GM12878 (cell line): ENCODE data around the gene RPUSD3. TPM values are rescaled to one million over a fixed set of nuclear protein-coding genes. Genes with fewer than 3 reads are reported as not detected.

Experiments
- ATAC-seq: fragments of 200-7000 bp; cut with Tn5 transposase; 3 replicates; pipeline ENCODE4 v1.9.1; 2020; ENCODE audit warnings: mild to moderate bottlenecking, moderate library complexity
- BruUV-seq: library from RNA; stranded (reverse); fragments of 400-500 nt; replicated peaks from 2 replicates; lab custom pipeline; 2021; lab: Mats Ljungman, UMichigan
- CTCF ChIA-PET: fragments of 300-600 bp; sonication (Branson Sonifier 250); formaldehyde crosslinking; extraction: SDS; loops from one replicate; lab custom pipeline; 2021; ENCODE audit warnings: inconsistent platforms; lab: Yijun Ruan, JAX
- POLR2A ChIA-PET: fragments of 350-600 bp; formaldehyde crosslinking; extraction: SDS; loops from one replicate; lab custom pipeline; 2021; ENCODE audit warnings: inconsistent platforms; lab: Charles Lee
- RAD21 ChIA-PET: fragments of 300-600 bp; sonication (Branson Sonifier 250); formaldehyde crosslinking; loops from one replicate; lab custom pipeline; 2023; ENCODE audit warnings: antibody characterized with exemption; ENCODE audit not compliant: unreplicated experiment; lab: Charles Lee
- SMC1A ChIA-PET: fragments of 300-600 bp; sonication (Branson Sonifier 250); formaldehyde crosslinking; loops from one replicate; lab custom pipeline; 2023; ENCODE audit not compliant: unreplicated experiment, uncharacterized antibody; lab: Charles Lee
- DNase-seq: peaks from one replicate; pipeline ENCODE4 v3.0.0-alpha.2; 2011; ENCODE audit warnings: low read depth, low spot score
- FAIRE-seq: peaks from 3 replicates; lab custom pipeline; 2011; peaks lifted over from hg19 to GRCh38; lab: Jason Lieb, UNC
- H2AFZ ChIP-seq: 2 replicates; pipeline ENCODE4 v1.6.0; 2011; ENCODE audit warnings: low read depth, low read length, control low read depth; ENCODE audit not compliant: control insufficient read depth
- H3K27ac ChIP-seq: 2 replicates; pipeline ENCODE4 v1.5.1; 2011; ENCODE audit warnings: control low read depth; ENCODE audit not compliant: control insufficient read depth, insufficient read depth
- H3K27me3 ChIP-seq, 2 experiments: replicated peaks in 1 of 2; 2 replicates each; pipeline versions ENCODE4 v1.6.0 to v1.6.1; 2011; ENCODE audit warnings: low read length in 1 of 2; ENCODE audit not compliant: control insufficient read depth in 2 of 2, insufficient read depth in 2 of 2
- H3K36me3 ChIP-seq, 2 experiments: 2 replicates each; pipeline ENCODE4 v1.5.1; 2011; ENCODE audit warnings: low read length in 1 of 2; ENCODE audit not compliant: control insufficient read depth in 2 of 2, insufficient read depth in 2 of 2
- H3K4me1 ChIP-seq: 2 replicates; pipeline ENCODE4 v1.6.1; 2011; ENCODE audit warnings: mild to moderate bottlenecking, low read length, moderate library complexity, mixed read lengths; ENCODE audit not compliant: control insufficient read depth, insufficient read depth
- H3K4me2 ChIP-seq: 2 replicates; pipeline ENCODE4 v1.6.0; 2011; ENCODE audit warnings: control low read depth; ENCODE audit not compliant: control insufficient read depth, insufficient read depth
- H3K4me3 ChIP-seq: fragments of 200-600 bp; sonication (generic); 2 replicates; pipeline ENCODE4 v1.5.1; 2016
- H3K79me2 ChIP-seq: 2 replicates; pipeline ENCODE4 v1.6.0; 2011; ENCODE audit warnings: low read length; ENCODE audit not compliant: control insufficient read depth, insufficient read depth
- H3K9ac ChIP-seq: 2 replicates; pipeline ENCODE4 v1.8.0; 2011; ENCODE audit warnings: low read length, control low read depth, mixed read lengths; ENCODE audit not compliant: control insufficient read depth, insufficient read depth
- H3K9me3 ChIP-seq: replicated peaks from 3 replicates; pipeline ENCODE4 v1.5.1; 2011; ENCODE audit warnings: mild to moderate bottlenecking, low read length; ENCODE audit not compliant: control insufficient read depth, insufficient read depth
- H4K20me1 ChIP-seq: 2 replicates; pipeline ENCODE4 v1.6.0; 2011; ENCODE audit not compliant: control insufficient read depth, insufficient read depth
- BRCA1 ChIP-seq: IDR thresholded peaks from 2 replicates; pipeline ENCODE4 v1.6.1; 2011; ENCODE audit warnings: low read depth, low read length, improper control_type of control experiment
- FOXM1 ChIP-seq: IDR thresholded peaks from 2 replicates; pipeline ENCODE4 v1.6.1; 2012; ENCODE audit warnings: low read depth, mild to moderate bottlenecking, inconsistent platforms, low read length, moderate library complexity
- POLR2A ChIP-seq: IDR thresholded peaks from 2 replicates; pipeline ENCODE4 v1.6.1; 2011; ENCODE audit warnings: low read depth, mild to moderate bottlenecking, low read length
- YBX1 ChIP-seq: fragments of 450-650 bp; IDR thresholded peaks from 2 replicates; pipeline ENCODE4 v1.6.1; 2016; ENCODE audit warnings: antibody characterized with exemption
- WGBS: methylation state at CpG from one replicate; pipeline ENCODE4 v1.1.6; 2016; ENCODE audit warnings: low lambda C conversion rate; ENCODE audit not compliant: insufficient replicate concordance, insufficient coverage; ENCODE audit errors: missing lambda C conversion rate; 5-methylcytosine and 5-hydroxymethylcytosine counted together
- in situ Hi-C: fragments of 300-500 bp; cut with MboI; formaldehyde crosslinking; loops from 9 replicates; pipeline ENCODE4 v1.14.3; 2018; ENCODE audit warnings: mixed read lengths
- intact Hi-C: fragments of 100-400 bp; cut with micrococcal nuclease; formaldehyde crosslinking; loops from one replicate; pipeline ENCODE4 v1.14.2; 2022; ENCODE audit not compliant: unreplicated experiment
- polyA plus RNA-seq, 11 experiments: library from polyadenylated mRNA; depleted of rRNA in 4 of 11; unstranded in 6 of 11; stranded (reverse) in 5 of 11; fragments of >200 nt; fragmentation: Nextera tagmentation in 4 of 11; fragmentation: Illumina TruSeq in 1 of 11; extraction: Ambion mirVana in 4 of 11; extraction: Trizol in 1 of 11; gene quantifications; 1 replicate in 1 of 11; 2 replicates in 10 of 11; pipeline versions ENCODE4 v1.2.1 to v1.2.3, GENCODE V29; 2011 to 2016; ENCODE audit warnings: inconsistent platforms in 2 of 11, missing spikeins in 2 of 11, low read depth in 1 of 11
- total RNA-seq, 4 experiments: library from RNA; depleted of rRNA in 3 of 4; stranded (reverse); fragments of >200 nt in 3 of 4; fragmentation: Illumina TruSeq in 1 of 4; extraction: Trizol in 1 of 4; gene quantifications; 2 replicates each; pipeline versions ENCODE4 v1.2.1 to v1.2.3, GENCODE V29; 2013 to 2021
- TF ChIP-seq, protein P1 (sequence below): fragments of 450-650 bp; IDR thresholded peaks from 2 replicates; pipeline ENCODE4 v1.6.1; 2017; ENCODE audit warnings: antibody characterized with exemption, mild to moderate bottlenecking, moderate library complexity

Gene RPUSD3
- total and polyA plus RNA-seq, 10 of the 15 experiments (the other 5 are each of a cell fraction or from before 2014, with no cell fraction given), result 6.4 to 72.9 (median 41.8) TPM

DNA sequence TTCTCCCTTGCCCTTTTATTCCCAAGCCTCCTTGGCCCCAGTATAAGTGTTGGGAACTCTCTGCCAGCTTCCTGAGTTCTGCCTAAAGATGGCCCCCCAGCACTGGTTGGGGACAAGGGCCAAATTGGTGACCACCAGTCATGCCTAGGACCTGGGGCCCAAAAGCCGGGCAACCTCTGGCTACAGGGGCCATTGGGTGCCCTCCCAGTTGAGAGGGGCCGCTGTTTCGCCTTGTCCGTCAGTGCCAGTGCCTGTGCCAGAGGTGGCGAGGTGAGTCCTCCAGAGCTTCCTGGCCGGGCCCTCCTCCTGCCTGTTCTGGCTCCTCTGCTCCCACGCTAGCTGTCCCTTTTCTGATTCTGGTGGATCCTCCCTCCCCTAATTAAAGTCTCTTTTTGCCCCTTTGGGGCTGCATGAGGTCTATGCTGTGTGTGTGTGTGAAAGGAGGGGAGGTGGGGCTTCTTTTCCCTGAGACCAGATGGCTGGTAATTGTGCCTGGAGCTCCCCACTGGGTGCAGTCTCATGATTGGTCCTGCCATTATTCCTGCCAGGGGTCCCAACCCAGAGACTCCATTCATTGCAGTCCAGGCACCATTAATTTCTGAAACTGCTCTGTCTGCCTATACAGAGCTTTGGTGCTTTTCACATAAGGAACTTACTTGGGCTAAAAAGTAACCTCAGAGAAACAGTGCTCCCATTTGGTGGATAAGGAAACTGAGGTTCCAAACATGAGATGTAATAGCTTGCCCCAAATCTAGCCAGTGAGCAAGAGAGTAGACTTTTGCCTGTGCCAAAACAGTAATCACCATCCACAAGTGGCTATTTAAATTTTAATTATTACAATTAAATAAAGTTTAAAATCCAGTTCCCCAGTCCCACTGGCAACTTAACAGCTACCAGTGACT is 36.9 kb downstream of the RPUSD3 start:
- CTCF ChIA-PET, result interaction anchor here (1.0 kb wide), 1 partner anchor 14 kb away, joined by 3 read pairs; the partner anchor contains the start of gene ARPC4
- 82% methylated on average over 4 of the region's 7 CpGs for WGBS
- ATAC-seq (no peak), FAIRE-seq (no peak), DNase-seq (no peak)
- Histone ChIP-seq H4K20me1 (no peaks in the 10 kb centered on the region), H3K27ac (no peak overlapping the region), H3K79me2 (no peaks in the 10 kb centered on the region), H3K4me1 (peaks cover 13% of the 10 kb centered on the region), H3K9ac (no peak overlapping the region), H3K4me2 (no peak overlapping the region), H3K36me3 (peaks cover 27 to 40% of the 10 kb centered on the region in 2 experiments), H2AFZ (no peak overlapping the region), H3K4me3 (no peak overlapping the region), H3K9me3 (no peaks in the 10 kb centered on the region), H3K27me3 (no peaks in the 10 kb centered on the region)
- intact Hi-C loops, result loop anchor here (5.0 kb wide), 1 partner anchor 75 kb away; the partner anchor contains the start of gene BRPF1
- in situ Hi-C loops, result no loop called here
- TF ChIP-seq YBX1, result no peak
- 0 out of 2 replicates have a peak, but pooled peaks have one; percentile 21 for TF ChIP-seq FOXM1
- TF ChIP-seq BRCA1, result no peak
- SMC1A ChIA-PET, result interaction anchor here (1.0 to 1.1 kb wide), 3 partner anchors 12 to 54 kb away, joined by 3 to 7 read pairs (median 4); no protein-coding TSS in a partner anchor
- RAD21 ChIA-PET, result interaction anchor here (1.6 to 2.0 kb wide), 2 partner anchors 11 to 76 kb away, joined by 5 read pairs; partner anchors contain the start of gene BRPF1
- TSS peak; percentile 54 for BruUV-seq
- POLR2A ChIA-PET, result interaction anchor here (0.6 to 2.9 kb wide), 3 partner anchors 11 to 24 kb away, joined by 4 to 19 read pairs (median 9); partner anchors contain the start of genes ARPC4 and TADA3

DNA sequence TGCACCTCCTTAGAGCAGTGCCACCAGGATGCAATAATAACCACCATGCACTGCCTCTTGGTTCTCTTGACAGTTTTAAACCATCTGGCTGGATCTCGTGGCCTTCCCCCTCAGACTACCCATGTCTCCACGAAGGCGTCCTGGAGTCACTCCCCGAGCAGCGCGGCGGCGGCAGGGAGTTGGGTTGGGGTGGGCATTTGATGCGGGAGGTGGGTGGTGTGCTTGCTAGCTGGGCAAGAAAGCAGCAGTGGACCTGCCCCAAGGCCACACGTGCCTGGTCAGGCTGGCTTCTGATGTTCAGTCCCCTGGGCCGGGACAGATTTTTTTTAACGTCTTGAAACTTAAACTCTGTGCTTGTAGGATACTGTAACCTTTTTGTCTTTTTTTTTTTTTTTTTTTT is 37.7 kb downstream of the RPUSD3 start:
- Histone ChIP-seq H3K27me3 (no peaks in the 10 kb centered on the region), H3K9ac (no peak overlapping the region), H4K20me1 (no peaks in the 10 kb centered on the region), H2AFZ (no peak overlapping the region), H3K36me3 (peaks cover 31 to 45% of the 10 kb centered on the region in 2 experiments), H3K79me2 (no peaks in the 10 kb centered on the region; the same call in 1 of the 2 replicates), H3K27ac (no peak overlapping the region), H3K4me3 (no peak overlapping the region), H3K9me3 (no peaks in the 10 kb centered on the region), H3K4me2 (no peak overlapping the region), H3K4me1 (peaks cover 13% of the 10 kb centered on the region)
- no peak for DNase-seq
- WGBS, result 95% methylated on average over 12 of the region's 12 CpGs
- intact Hi-C loops (loop anchor here (5.0 kb wide), 1 partner anchor 74 kb away; the partner anchor contains the start of gene BRPF1), in situ Hi-C loops (no loop called here)
- CTCF ChIA-PET, result interaction anchor here (0.7 kb wide), 1 partner anchor 302 kb away, joined by 3 read pairs; no protein-coding TSS in a partner anchor
- TF ChIP-seq POLR2A, result 0 out of 2 replicates have a peak, but pooled peaks have one; percentile 36
- TF ChIP-seq, protein P1, sequence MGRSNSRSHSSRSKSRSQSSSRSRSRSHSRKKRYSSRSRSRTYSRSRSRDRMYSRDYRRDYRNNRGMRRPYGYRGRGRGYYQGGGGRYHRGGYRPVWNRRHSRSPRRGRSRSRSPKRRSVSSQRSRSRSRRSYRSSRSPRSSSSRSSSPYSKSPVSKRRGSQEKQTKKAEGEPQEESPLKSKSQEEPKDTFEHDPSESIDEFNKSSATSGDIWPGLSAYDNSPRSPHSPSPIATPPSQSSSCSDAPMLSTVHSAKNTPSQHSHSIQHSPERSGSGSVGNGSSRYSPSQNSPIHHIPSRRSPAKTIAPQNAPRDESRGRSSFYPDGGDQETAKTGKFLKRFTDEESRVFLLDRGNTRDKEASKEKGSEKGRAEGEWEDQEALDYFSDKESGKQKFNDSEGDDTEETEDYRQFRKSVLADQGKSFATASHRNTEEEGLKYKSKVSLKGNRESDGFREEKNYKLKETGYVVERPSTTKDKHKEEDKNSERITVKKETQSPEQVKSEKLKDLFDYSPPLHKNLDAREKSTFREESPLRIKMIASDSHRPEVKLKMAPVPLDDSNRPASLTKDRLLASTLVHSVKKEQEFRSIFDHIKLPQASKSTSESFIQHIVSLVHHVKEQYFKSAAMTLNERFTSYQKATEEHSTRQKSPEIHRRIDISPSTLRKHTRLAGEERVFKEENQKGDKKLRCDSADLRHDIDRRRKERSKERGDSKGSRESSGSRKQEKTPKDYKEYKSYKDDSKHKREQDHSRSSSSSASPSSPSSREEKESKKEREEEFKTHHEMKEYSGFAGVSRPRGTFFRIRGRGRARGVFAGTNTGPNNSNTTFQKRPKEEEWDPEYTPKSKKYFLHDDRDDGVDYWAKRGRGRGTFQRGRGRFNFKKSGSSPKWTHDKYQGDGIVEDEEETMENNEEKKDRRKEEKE, result no peak
- ATAC-seq, result no peak
- RAD21 ChIA-PET, result no interaction called here
- SMC1A ChIA-PET, result no interaction called here
- no peak for FAIRE-seq
- no TSS peak for BruUV-seq
- POLR2A ChIA-PET, result interaction anchor here (1.4 to 2.6 kb wide), 2 partner anchors 13 to 27 kb away, joined by 3 to 9 read pairs; partner anchors contain the start of genes ARPC4 and TADA3
